ENCODE results near the gene HOXB13.
A peak's percentile ranks its signal among the peaks of the same experiment; 100 is the strongest.

The HOXB13 gene

GRCh38 chr17:48701864-48702532, 26.6 kb downstream of the HOXB13 start:
- DNase-seq (ENCODE audit: low read depth in 1 of 2, low spot score in 1 of 2): no peak
- in situ Hi-C loops (cut with HindIII; ENCODE audit: low pct_unique_long_range_greater_than_20kb, low sequenced_read_pairs): no loop called here
- TF ChIP-seq JUND (IDR thresholded peaks at IDR 0.05; ENCODE audit: low read depth): no peak

GRCh38 chr17:48693178-48693577, 35.4 kb downstream of the HOXB13 start:
- in situ Hi-C loops (cut with HindIII; ENCODE audit: low pct_unique_long_range_greater_than_20kb, low sequenced_read_pairs): no loop called here
- TF ChIP-seq JUND (IDR thresholded peaks at IDR 0.05; ENCODE audit: low read depth): no peak
- no peak for DNase-seq (ENCODE audit: low read depth in 1 of 2, low spot score in 1 of 2)

GRCh38 chr17:48692049-48692448, 36.5 kb downstream of the HOXB13 start:
- no peak for TF ChIP-seq JUND (IDR thresholded peaks at IDR 0.05; ENCODE audit: low read depth)
- DNase-seq (ENCODE audit: low read depth in 1 of 2, low spot score in 1 of 2): no peak
- in situ Hi-C loops (cut with HindIII; ENCODE audit: low pct_unique_long_range_greater_than_20kb, low sequenced_read_pairs): no loop called here

GRCh38 chr17:48690655-48691054, 37.9 kb downstream of the HOXB13 start:
- no peak for DNase-seq (ENCODE audit: low read depth in 1 of 2, low spot score in 1 of 2)
- in situ Hi-C loops (cut with HindIII; ENCODE audit: low pct_unique_long_range_greater_than_20kb, low sequenced_read_pairs): no loop called here
- no peak for TF ChIP-seq JUND (IDR thresholded peaks at IDR 0.05; ENCODE audit: low read depth)

GRCh38 chr17:48681609-48682008, 46.9 kb downstream of the HOXB13 start:
- no peak for DNase-seq (ENCODE audit: low read depth in 1 of 2, low spot score in 1 of 2)
- in situ Hi-C loops (cut with HindIII; ENCODE audit: low pct_unique_long_range_greater_than_20kb, low sequenced_read_pairs): no loop called here
- no peak for TF ChIP-seq JUND (IDR thresholded peaks at IDR 0.05; ENCODE audit: low read depth)

GRCh38 chr17:48679385-48680096, 49.0 kb downstream of the HOXB13 start:
- TF ChIP-seq JUND (IDR thresholded peaks at IDR 0.05; ENCODE audit: low read depth): no peak
- DNase-seq (ENCODE audit: low read depth in 1 of 2, low spot score in 1 of 2): no peak
- in situ Hi-C loops (cut with HindIII; ENCODE audit: low pct_unique_long_range_greater_than_20kb, low sequenced_read_pairs): no loop called here

GRCh38 chr17:48678141-48678971, 50.2 kb downstream of the HOXB13 start:
- in situ Hi-C loops (cut with HindIII; ENCODE audit: low pct_unique_long_range_greater_than_20kb, low sequenced_read_pairs): no loop called here
- DNase-seq (ENCODE audit: low read depth in 1 of 2, low spot score in 1 of 2): peak; percentile 62 to 78
- no peak for TF ChIP-seq JUND (IDR thresholded peaks at IDR 0.05; ENCODE audit: low read depth)

- in situ Hi-C loops (cut with HindIII; ENCODE audit: low pct_unique_long_range_greater_than_20kb, low sequenced_read_pairs): no loop called here
- no peak for TF ChIP-seq JUND (IDR thresholded peaks at IDR 0.05; ENCODE audit: low read depth)
Observed at GRCh38 chr17:48676963-48677558, 51.5 kb downstream of the HOXB13 start.

More at GRCh38 chr17:48676963-48677558, 51.5 kb downstream of the HOXB13 start:
- no peak for DNase-seq (ENCODE audit: low read depth in 1 of 2, low spot score in 1 of 2)

Measured in T47D (cell line).